Measurements from ENCODE around the gene NAA15.

Gene NAA15

GRCh38 chr4:139279760-139280620 is 21.3 kb upstream of the NAA15 start, which contains the start of gene MGARP:
Gene MGARP, minus strand, starts transcription at chr4:139280225. Its CDS starts 67 bp downstream, at chr4:139280158.
- no peak for DNase-seq (ENCODE audit: extremely low read depth, low read depth)

GRCh38 chr4:139282065-139282720 is 19.1 kb upstream of the NAA15 start:
- TF ChIP-seq CTCF (IDR thresholded peaks at IDR 0.05; ENCODE audit: low read depth, low read length) = no peak
- no peak for DNase-seq (ENCODE audit: extremely low read depth, low read depth)

More at GRCh38 chr4:139279760-139280620, 21.3 kb upstream of the NAA15 start, which contains the start of gene MGARP:
- TF ChIP-seq CTCF (IDR thresholded peaks at IDR 0.05; ENCODE audit: low read depth, low read length) = no peak

- DNase-seq (ENCODE audit: extremely low read depth, low read depth) = no peak
- no peak for TF ChIP-seq CTCF (IDR thresholded peaks at IDR 0.05; ENCODE audit: low read depth, low read length)
These were observed 18.6 kb upstream of the NAA15 start for GRCh38 chr4:139282721-139283075.

- TF ChIP-seq CTCF (IDR thresholded peaks at IDR 0.05; ENCODE audit: low read depth, low read length) = no peak
- no peak for DNase-seq (ENCODE audit: extremely low read depth, low read depth)
These were observed 15.1 kb upstream of the NAA15 start for GRCh38 chr4:139286186-139286698.

GRCh38 chr4:139295206-139295941 is 5.9 kb upstream of the NAA15 start:
- TF ChIP-seq CTCF (IDR thresholded peaks at IDR 0.05; ENCODE audit: low read depth, low read length) = peak; percentile 96
- peak; percentile 84 for DNase-seq (ENCODE audit: extremely low read depth, low read depth)

GRCh38 chr4:139295942-139296299 is 5.4 kb upstream of the NAA15 start:
- TF ChIP-seq CTCF (IDR thresholded peaks at IDR 0.05; ENCODE audit: low read depth, low read length) = no peak
- DNase-seq (ENCODE audit: extremely low read depth, low read depth) = no peak
